ENCODE results near the gene SRRM3. TPM values are rescaled to one million over a fixed set of nuclear protein-coding genes. Genes with fewer than 3 reads are reported as not detected.
"Not testable (repeated sequence)": the region's sequence is repeated elsewhere in the genome, so short reads cannot be mapped to it uniquely, and the experiment has no call there.

SRRM3 gene
- total RNA-seq, 1 experiment from 2014 or later, result 1.7 TPM

- Mint-ChIP-seq H3K27me3 (ENCODE audit: insufficient read depth, unreplicated experiment) (peaks cover 16% of the 10 kb centered on the region), H3K9me3 (ENCODE audit: unreplicated experiment) (no peaks in the 10 kb centered on the region), H3K27ac (ENCODE audit: unreplicated experiment) (no peak overlapping the region), H3K36me3 (ENCODE audit: insufficient read depth, unreplicated experiment) (no peaks in the 10 kb centered on the region), H3K4me3 (ENCODE audit: unreplicated experiment) (peak overlapping the region; percentile 49), H3K4me1 (ENCODE audit: low read depth, unreplicated experiment) (no peaks in the 10 kb centered on the region)
- no peak for DNase-seq
- intact Hi-C loops (cut with micrococcal nuclease; ENCODE audit: unreplicated experiment), result no loop called here
- POLR2A ChIA-PET, result no interaction called here
- no peaks in the 10 kb centered on the region for H3K36me3 ChIP-seq (ENCODE audit: control insufficient read depth, insufficient read depth, low read length)
- no peak overlapping the region for H3K4me3 ChIP-seq (ENCODE audit: low read depth, low read length)
- no peaks in the 10 kb centered on the region for H3K9me3 ChIP-seq
- no peaks in the 10 kb centered on the region; the same call in none of the 2 replicates for H3K27me3 ChIP-seq (replicated peaks; ENCODE audit: control insufficient read depth, insufficient read depth, low read length)
- TF ChIP-seq CTCF (IDR thresholded peaks at IDR 0.05; ENCODE audit: insufficient read depth in 1 of 2, low read depth in 1 of 2, low read length in 1 of 2, severe bottlenecking in 1 of 2, unreplicated experiment in 1 of 2), result no peak
- H3K4me1 ChIP-seq, result peaks cover 5% of the 10 kb centered on the region; the same call in 1 of the 2 replicates
- no TSS peak for BruUV-seq (replicated peaks)
- CTCF ChIA-PET, result no interaction called here
Observed at GRCh38 chr7:76267894-76268183, 66.1 kb downstream of the SRRM3 start.

GRCh38 chr7:76268376-76268775 lies 66.7 kb downstream of the SRRM3 start:
- Histone ChIP-seq H3K27me3 (replicated peaks; ENCODE audit: control insufficient read depth, insufficient read depth, low read length) (no peaks in the 10 kb centered on the region; the same call in none of the 2 replicates), H3K36me3 (ENCODE audit: control insufficient read depth, insufficient read depth, low read length) (no peaks in the 10 kb centered on the region), H3K9me3 (no peaks in the 10 kb centered on the region), H3K4me1 (peaks cover 5% of the 10 kb centered on the region; the same call in 1 of the 2 replicates), H3K4me3 (ENCODE audit: low read depth, low read length) (no peak overlapping the region)
- DNase-seq, result no peak
- POLR2A ChIA-PET, result no interaction called here
- intact Hi-C loops (cut with micrococcal nuclease; ENCODE audit: unreplicated experiment), result no loop called here
- TF ChIP-seq CTCF (IDR thresholded peaks at IDR 0.05; ENCODE audit: insufficient read depth in 1 of 2, low read depth in 1 of 2, low read length in 1 of 2, severe bottlenecking in 1 of 2, unreplicated experiment in 1 of 2), result no peak
- CTCF ChIA-PET, result no interaction called here
- Mint-ChIP-seq H3K27me3 (ENCODE audit: insufficient read depth, unreplicated experiment) (peaks cover 19% of the 10 kb centered on the region), H3K9me3 (ENCODE audit: unreplicated experiment) (no peaks in the 10 kb centered on the region), H3K36me3 (ENCODE audit: insufficient read depth, unreplicated experiment) (no peaks in the 10 kb centered on the region), H3K4me1 (ENCODE audit: low read depth, unreplicated experiment) (no peaks in the 10 kb centered on the region), H3K27ac (ENCODE audit: unreplicated experiment) (no peak overlapping the region), H3K4me3 (ENCODE audit: unreplicated experiment) (peak overlapping the region; percentile 49)
- no TSS peak for BruUV-seq (replicated peaks)

- Histone ChIP-seq H3K4me3 (ENCODE audit: low read depth, low read length) (no peak overlapping the region), H3K36me3 (ENCODE audit: control insufficient read depth, insufficient read depth, low read length) (no peaks in the 10 kb centered on the region), H3K9me3 (no peaks in the 10 kb centered on the region), H3K4me1 (peaks cover 5% of the 10 kb centered on the region; the same call in 1 of the 2 replicates), H3K27me3 (replicated peaks; ENCODE audit: control insufficient read depth, insufficient read depth, low read length) (no peaks in the 10 kb centered on the region; the same call in none of the 2 replicates)
- peaks cover 24% of the 10 kb centered on the region for H3K27me3 Mint-ChIP-seq (ENCODE audit: insufficient read depth, unreplicated experiment)
- H3K4me1 Mint-ChIP-seq (ENCODE audit: low read depth, unreplicated experiment), result no peaks in the 10 kb centered on the region
- TF ChIP-seq CTCF (IDR thresholded peaks at IDR 0.05; ENCODE audit: insufficient read depth in 1 of 2, low read depth in 1 of 2, low read length in 1 of 2, severe bottlenecking in 1 of 2, unreplicated experiment in 1 of 2), result no peak
- DNase-seq, result no peak
- H3K36me3 Mint-ChIP-seq (ENCODE audit: insufficient read depth, unreplicated experiment), result no peaks in the 10 kb centered on the region
- ChIA-PET CTCF (interaction anchor here (1.2 kb wide), 1 partner anchor 44 kb away, joined by 5 read pairs; no protein-coding TSS in a partner anchor), POLR2A (interaction anchor here (0.5 kb wide), 1 partner anchor 12 kb away, joined by 3 read pairs; no protein-coding TSS in a partner anchor)
- BruUV-seq (replicated peaks), result no TSS peak
- no peak overlapping the region for H3K4me3 Mint-ChIP-seq (ENCODE audit: unreplicated experiment)
- H3K27ac Mint-ChIP-seq (ENCODE audit: unreplicated experiment), result no peak overlapping the region
- intact Hi-C loops (cut with micrococcal nuclease; ENCODE audit: unreplicated experiment), result no loop called here
- H3K9me3 Mint-ChIP-seq (ENCODE audit: unreplicated experiment), result no peaks in the 10 kb centered on the region
Observed at GRCh38 chr7:76269895-76270294, 68.2 kb downstream of the SRRM3 start.

GRCh38 chr7:76271384-76271783 lies 69.7 kb downstream of the SRRM3 start:
- H3K4me3 ChIP-seq (ENCODE audit: low read depth, low read length); H3K27me3 ChIP-seq (replicated peaks; ENCODE audit: control insufficient read depth, insufficient read depth, low read length); H3K4me1 Mint-ChIP-seq (ENCODE audit: low read depth, unreplicated experiment); BruUV-seq (replicated peaks); H3K27ac Mint-ChIP-seq (ENCODE audit: unreplicated experiment); H3K4me1 ChIP-seq; H3K9me3 Mint-ChIP-seq (ENCODE audit: unreplicated experiment); H3K9me3 ChIP-seq; POLR2A ChIA-PET; H3K36me3 Mint-ChIP-seq (ENCODE audit: insufficient read depth, unreplicated experiment); H3K4me3 Mint-ChIP-seq (ENCODE audit: unreplicated experiment); intact Hi-C loops (cut with micrococcal nuclease; ENCODE audit: unreplicated experiment); DNase-seq; H3K36me3 ChIP-seq (ENCODE audit: control insufficient read depth, insufficient read depth, low read length): not testable (repeated sequence)
- CTCF ChIA-PET, result interaction anchor here (0.7 kb wide), 1 partner anchor 8 kb away, joined by 5 read pairs; no protein-coding TSS in a partner anchor
- H3K27me3 Mint-ChIP-seq (ENCODE audit: insufficient read depth, unreplicated experiment), result peaks cover 24% of the 10 kb centered on the region

Measured in Caco-2 (cell line).